AG08396 (cell line): ENCODE measurements around the gene ZBBX.

Experiments used
- DNase-seq: peaks from one replicate; pipeline ENCODE4 v3.0.0; 2012; ENCODE audit warnings: low spot score, mixed read lengths

The ZBBX gene

DNA sequence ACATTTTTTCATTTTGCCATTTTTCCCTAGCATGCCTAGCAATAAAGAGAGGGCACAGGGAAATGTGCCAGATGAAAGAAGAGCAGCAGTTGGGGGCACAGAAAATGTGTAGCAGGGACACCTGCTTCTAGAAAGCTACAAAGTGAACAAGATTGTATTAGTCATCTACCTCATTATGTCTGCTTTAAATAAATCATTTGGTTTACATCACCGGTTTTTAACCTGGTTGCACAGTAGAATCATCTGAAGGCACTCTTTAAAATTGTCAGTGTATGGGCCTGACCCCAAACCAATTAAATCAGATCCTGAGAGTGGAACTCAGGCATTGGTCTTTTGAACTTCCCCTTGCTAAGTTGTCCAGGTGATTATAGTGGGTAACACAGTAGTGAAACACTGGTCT is 73.8 kb downstream of the ZBBX start:
- DNase-seq: no peak

DNA sequence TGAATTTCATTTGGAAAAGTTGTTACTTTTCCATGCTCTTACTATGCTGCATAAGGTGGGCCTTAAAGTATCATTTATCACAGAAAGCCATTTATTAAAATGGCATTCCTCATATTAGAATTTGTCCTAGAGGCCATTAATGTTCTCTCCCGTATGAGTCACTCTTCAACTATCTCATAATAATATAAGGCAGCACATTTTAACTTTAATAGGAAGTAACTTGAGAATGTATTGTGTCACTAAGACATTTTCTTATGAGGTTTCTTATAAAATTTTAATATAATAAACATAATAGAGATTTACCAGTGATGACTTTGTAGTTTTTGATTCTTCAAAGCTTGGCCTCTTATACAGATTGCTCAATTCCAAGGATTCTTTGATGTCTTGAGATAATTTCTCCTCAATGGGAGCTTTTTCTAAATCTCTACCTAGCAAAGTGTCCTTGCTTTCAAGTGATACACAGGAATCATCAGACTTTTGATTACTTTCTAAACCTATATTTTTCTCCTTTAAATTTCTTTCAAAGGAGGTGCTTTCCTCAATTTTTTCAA is 74.7 kb downstream of the ZBBX start:
- no peak for DNase-seq

DNA sequence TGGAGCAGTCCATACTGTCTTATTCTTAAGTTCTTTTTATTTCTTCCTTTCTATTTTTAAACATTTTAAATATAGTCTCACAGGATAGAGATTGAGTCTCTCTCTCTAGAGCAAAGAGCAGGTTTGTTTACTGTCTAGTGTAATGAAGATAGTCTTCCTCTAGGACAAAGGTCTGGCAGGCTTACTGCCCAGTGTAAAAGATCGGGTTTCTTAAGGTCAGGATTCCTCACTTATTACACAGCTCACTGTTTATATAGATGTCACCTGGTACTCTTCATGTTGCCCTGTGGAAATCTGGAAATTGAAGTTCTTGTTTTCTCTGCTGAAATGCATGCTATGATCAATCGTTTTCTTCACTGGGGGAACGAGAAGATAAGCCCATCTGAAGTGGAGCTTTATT is 76.0 kb downstream of the ZBBX start:
- no peak for DNase-seq

DNA sequence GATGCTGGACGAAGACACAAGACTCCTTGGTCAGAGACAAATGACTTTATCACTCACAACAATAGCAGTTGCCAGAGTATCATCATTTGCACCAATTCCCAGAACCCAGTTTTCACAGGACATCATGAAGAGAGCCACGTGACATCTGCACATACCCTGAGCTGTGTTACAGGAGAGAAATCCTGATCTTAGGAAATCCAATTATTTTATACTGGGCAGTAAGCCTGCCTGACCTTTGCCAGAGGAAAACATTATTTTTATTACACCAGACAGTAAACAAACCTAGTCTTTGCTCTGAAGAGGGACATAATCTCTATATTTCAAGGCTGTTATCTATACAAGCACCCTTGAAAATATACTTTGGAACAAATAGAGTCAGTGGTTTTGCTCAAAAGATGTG is 77.4 kb downstream of the ZBBX start:
- no peak for DNase-seq

DNA sequence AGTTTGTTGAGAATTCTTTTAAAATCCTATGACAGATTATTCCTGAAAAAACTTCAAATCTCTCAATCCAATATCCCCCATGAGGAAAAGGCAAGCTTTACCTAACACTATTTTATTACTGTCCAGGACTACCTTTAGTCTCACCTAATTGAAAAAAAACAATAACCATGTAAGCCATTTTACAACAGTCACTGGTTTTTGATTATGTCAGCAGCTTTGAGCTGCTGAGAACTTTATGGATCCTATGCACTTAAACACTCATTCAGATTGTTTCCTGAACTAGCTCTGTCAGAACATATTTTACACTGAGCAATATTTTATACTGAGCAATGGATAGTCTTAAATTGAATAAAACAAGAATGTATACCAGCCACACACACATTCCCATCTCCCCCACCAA is 79.9 kb downstream of the ZBBX start:
- no peak for DNase-seq

GRCh38 chr3:167289435-167289834 is 90.7 kb downstream of the ZBBX start:
- no peak for DNase-seq

- no peak for DNase-seq
Measured at GRCh38 chr3:167288737-167289136, 91.4 kb downstream of the ZBBX start.

GRCh38 chr3:167287308-167287707 is 92.8 kb downstream of the ZBBX start:
- no peak for DNase-seq

GRCh38 chr3:167274141-167274874 is 105.8 kb downstream of the ZBBX start:
- no peak for DNase-seq

- no peak for DNase-seq
Measured at GRCh38 chr3:167253037-167253436, 127.1 kb downstream of the ZBBX start.

DNA sequence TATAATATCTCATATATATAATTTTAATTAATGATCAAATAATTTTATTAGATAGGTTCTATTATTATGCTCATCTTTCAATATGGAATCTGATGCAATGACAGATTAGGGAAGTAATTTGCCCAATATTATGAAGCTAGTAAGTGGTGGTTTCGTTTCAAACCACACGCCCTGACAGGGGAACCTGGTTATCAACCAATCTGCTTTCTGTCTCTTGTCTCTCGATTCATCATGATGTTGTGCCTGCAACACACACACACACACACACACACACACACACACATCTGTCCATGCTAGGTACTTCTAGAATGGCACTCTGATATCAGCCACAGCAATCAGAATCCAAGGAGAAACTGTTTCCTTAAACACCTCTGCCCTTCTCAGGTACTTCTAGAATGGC is 128.4 kb downstream of the ZBBX start:
- no peak for DNase-seq

GRCh38 chr3:167246252-167246651 is 133.8 kb downstream of the ZBBX start:
- no peak for DNase-seq

DNA sequence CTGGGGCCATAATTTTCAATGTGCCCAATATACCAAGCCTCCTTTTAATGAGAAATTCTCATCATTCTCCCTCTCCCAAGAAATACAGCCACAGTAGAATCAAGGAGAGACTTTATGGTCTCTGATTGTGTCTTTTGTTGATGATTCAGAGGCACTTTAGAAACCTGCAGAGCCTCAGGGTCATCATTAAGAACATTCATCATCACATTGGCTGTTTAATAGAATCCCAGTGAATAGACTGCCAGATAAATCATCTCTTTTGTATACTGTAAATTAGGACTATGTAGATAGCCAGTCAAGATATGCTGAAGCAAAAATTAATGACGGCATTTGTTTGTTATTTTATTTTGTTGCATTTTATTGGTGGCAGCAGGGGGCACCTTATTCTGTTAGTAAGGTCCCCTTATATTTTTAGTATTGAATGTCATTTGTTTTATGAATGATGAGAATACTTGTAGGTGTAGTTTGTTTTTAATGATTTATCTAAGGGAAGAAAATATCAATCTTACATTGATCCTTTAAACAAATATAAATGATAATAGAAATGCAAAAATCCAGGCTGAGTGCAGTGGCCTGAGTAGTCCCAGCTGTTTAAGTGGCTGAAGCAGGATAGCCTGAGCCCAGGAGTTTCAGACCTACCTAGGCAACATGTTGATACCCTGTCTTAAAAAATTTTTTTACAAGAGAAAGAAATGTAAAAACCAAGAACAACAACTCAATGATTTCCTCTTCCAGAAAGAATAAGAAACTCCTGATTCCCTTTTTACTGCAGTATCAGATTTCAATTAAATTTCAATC is 138.8 kb downstream of the ZBBX start:
- no peak for DNase-seq

- no peak for DNase-seq
Measured at GRCh38 chr3:167228135-167228534, 152.0 kb downstream of the ZBBX start.

DNA sequence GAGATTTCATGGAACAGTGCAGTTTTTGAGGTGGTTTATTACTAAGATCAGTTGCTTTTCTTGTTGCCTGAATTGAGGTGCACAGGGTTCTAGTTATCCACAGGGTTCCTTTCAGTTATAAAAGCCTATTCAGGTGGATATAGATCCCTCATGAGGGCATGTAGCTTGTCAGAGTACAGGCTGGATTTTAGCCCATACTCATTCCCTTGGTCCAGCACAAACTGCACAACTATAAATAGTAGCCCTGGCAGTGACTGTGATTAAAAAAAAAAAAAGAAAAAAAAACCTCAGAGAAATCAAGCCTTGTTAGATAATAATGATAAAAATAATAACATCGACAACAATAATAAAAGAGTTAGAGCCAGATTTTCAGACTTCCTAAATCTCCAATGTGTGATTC is 154.3 kb downstream of the ZBBX start:
- no peak for DNase-seq

- DNase-seq: no peak
Measured at GRCh38 chr3:167209011-167209410, 171.1 kb downstream of the ZBBX start.

DNA sequence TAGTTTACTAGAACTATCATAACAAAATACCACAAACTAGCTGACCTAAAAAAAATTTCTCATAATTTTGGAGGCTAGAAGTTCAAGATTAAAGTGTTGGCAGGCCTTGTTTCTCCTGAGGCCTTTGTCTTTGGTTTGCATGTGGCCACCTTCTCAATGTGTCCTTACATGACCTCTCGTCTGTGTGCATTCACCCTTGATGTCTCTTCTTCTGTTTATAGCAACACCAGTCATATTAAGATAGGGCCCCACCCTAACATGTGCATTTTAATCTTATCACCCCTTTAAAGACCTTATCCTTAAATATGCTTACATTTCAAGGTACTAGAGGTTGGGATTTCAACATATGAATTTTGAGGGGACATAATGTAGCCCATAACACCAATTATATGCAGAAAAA is 177.0 kb downstream of the ZBBX start:
- DNase-seq: no peak

- no peak for DNase-seq
Measured at GRCh38 chr3:167198949-167199600, 181.0 kb downstream of the ZBBX start.
